ENCODE results near the gene FOXP1. TPM values are rescaled to one million over a fixed set of nuclear protein-coding genes. Genes with fewer than 3 reads are reported as not detected.

Gene FOXP1
- total RNA-seq, 2 donors from 2014 or later = 101 to 171 TPM

GRCh38 chr3:71397726-71398125 lies 185.8 kb downstream of the FOXP1 start:
- Mint-ChIP-seq H3K27ac (peak overlapping the region; percentile 7), H3K27me3 (no peaks in the 10 kb centered on the region), H3K36me3 (ENCODE audit: low read depth) (no peaks in the 10 kb centered on the region), H3K4me1 (peaks cover 42% of the 10 kb centered on the region), H3K4me3 (peak overlapping the region; percentile 62), H3K9me3 (no peaks in the 10 kb centered on the region)
- ATAC-seq (replicated peaks) = no peak

GRCh38 chr3:71397046-71397445 lies 186.5 kb downstream of the FOXP1 start:
- Mint-ChIP-seq H3K27me3 (no peaks in the 10 kb centered on the region), H3K36me3 (ENCODE audit: low read depth) (no peaks in the 10 kb centered on the region), H3K27ac (peak overlapping the region; percentile 7), H3K9me3 (no peaks in the 10 kb centered on the region), H3K4me1 (peaks cover 47% of the 10 kb centered on the region), H3K4me3 (peak overlapping the region; percentile 62)
- ATAC-seq (replicated peaks) = no peak

GRCh38 chr3:71395927-71396695 lies 187.4 kb downstream of the FOXP1 start:
- H3K4me3 Mint-ChIP-seq = peak overlapping the region; percentile 43
- H3K4me1 Mint-ChIP-seq = peaks cover 54% of the 10 kb centered on the region
- H3K9me3 Mint-ChIP-seq = no peaks in the 10 kb centered on the region
- H3K27me3 Mint-ChIP-seq = no peaks in the 10 kb centered on the region
- H3K36me3 Mint-ChIP-seq (ENCODE audit: low read depth) = peaks cover 7% of the 10 kb centered on the region
- no peak overlapping the region for H3K27ac Mint-ChIP-seq
- ATAC-seq (replicated peaks) = no peak

DNA sequence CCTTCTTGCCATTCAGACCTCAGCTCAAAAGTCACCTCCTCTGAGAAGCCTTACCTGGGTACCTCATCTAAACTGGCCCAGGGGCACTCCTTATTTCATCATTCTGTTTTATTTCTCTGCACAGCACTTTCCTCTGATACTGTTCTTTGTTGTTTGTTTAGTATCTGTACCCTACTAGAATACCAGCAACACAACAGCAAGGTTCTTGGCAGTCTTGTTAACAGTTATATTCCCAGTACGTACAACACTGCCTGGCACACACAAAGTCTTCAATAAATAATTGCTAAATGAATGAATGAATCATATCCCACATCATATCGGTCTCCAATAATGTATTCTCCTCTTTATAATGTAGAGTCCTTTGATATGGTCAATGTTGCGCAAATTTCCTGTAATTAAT lies 188.1 kb downstream of the FOXP1 start:
- H3K4me3 Mint-ChIP-seq = peak overlapping the region; percentile 43
- H3K27ac Mint-ChIP-seq = no peak overlapping the region
- H3K36me3 Mint-ChIP-seq (ENCODE audit: low read depth) = peaks cover 11% of the 10 kb centered on the region
- no peaks in the 10 kb centered on the region for H3K27me3 Mint-ChIP-seq
- ATAC-seq (replicated peaks) = no peak
- H3K9me3 Mint-ChIP-seq = no peaks in the 10 kb centered on the region
- peaks cover 60% of the 10 kb centered on the region for H3K4me1 Mint-ChIP-seq

GRCh38 chr3:71393745-71394144 lies 189.8 kb downstream of the FOXP1 start:
- peaks cover 53% of the 10 kb centered on the region for H3K4me1 Mint-ChIP-seq
- H3K27ac Mint-ChIP-seq = peak overlapping the region; percentile 58
- no peak overlapping the region for H3K4me3 Mint-ChIP-seq
- peaks cover 11% of the 10 kb centered on the region for H3K36me3 Mint-ChIP-seq (ENCODE audit: low read depth)
- ATAC-seq (replicated peaks) = no peak
- H3K27me3 Mint-ChIP-seq = no peaks in the 10 kb centered on the region
- no peaks in the 10 kb centered on the region for H3K9me3 Mint-ChIP-seq

GRCh38 chr3:71393093-71393492 lies 190.4 kb downstream of the FOXP1 start:
- Mint-ChIP-seq H3K36me3 (ENCODE audit: low read depth) (peaks cover 11% of the 10 kb centered on the region), H3K9me3 (no peaks in the 10 kb centered on the region), H3K4me1 (peaks cover 46% of the 10 kb centered on the region), H3K27me3 (no peaks in the 10 kb centered on the region), H3K4me3 (no peak overlapping the region), H3K27ac (peak overlapping the region; percentile 58)
- ATAC-seq (replicated peaks) = peak; percentile 79

DNA sequence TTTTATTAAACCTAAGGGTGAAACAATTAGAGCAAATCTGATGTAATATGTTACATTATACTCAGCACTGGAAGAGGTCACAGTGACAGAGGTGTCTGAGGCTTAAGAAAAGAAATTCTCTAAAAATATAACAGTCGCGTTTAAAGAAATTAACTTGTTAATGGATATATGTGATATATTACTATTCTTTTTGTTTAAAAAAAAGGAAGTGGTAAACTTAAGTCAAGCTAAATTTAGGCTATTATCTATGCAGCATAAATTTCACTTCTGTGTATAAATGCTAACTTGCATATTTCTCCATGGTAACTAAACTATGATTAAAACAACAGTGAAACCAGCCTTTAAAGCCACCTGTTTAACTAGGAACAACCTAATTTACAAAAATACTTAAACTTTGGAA lies 191.3 kb downstream of the FOXP1 start:
- H3K36me3 Mint-ChIP-seq (ENCODE audit: low read depth) = peaks cover 11% of the 10 kb centered on the region
- H3K4me3 Mint-ChIP-seq = peak overlapping the region; percentile 74
- H3K27ac Mint-ChIP-seq = peak overlapping the region; percentile 91
- no peaks in the 10 kb centered on the region for H3K9me3 Mint-ChIP-seq
- ATAC-seq (replicated peaks) = peak; percentile 57
- H3K27me3 Mint-ChIP-seq = no peaks in the 10 kb centered on the region
- peaks cover 39% of the 10 kb centered on the region for H3K4me1 Mint-ChIP-seq

DNA sequence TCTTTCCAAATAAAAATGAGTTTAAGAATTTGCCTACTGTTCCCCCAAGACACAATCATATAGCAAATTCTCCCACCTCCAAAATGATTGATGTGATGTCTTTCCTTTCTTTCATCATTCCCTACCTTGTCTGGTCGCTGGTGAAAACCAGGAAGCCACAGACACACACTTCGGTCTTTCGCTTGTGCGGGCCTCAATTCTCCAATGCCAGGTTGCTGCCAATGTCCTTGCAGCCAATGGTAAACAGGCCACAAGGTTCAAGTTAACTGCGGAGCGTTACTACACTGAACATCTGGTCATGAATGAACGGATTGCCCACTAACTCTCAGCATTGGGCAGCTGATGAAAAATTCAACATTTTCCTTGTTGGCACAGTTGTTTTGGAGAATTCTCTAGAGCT lies 192.2 kb downstream of the FOXP1 start:
- Mint-ChIP-seq H3K9me3 (no peaks in the 10 kb centered on the region), H3K36me3 (ENCODE audit: low read depth) (peaks cover 11% of the 10 kb centered on the region), H3K27me3 (no peaks in the 10 kb centered on the region), H3K4me1 (peaks cover 38% of the 10 kb centered on the region), H3K27ac (peak overlapping the region; percentile 91), H3K4me3 (peak overlapping the region; percentile 74)
- ATAC-seq (replicated peaks) = no peak

DNA sequence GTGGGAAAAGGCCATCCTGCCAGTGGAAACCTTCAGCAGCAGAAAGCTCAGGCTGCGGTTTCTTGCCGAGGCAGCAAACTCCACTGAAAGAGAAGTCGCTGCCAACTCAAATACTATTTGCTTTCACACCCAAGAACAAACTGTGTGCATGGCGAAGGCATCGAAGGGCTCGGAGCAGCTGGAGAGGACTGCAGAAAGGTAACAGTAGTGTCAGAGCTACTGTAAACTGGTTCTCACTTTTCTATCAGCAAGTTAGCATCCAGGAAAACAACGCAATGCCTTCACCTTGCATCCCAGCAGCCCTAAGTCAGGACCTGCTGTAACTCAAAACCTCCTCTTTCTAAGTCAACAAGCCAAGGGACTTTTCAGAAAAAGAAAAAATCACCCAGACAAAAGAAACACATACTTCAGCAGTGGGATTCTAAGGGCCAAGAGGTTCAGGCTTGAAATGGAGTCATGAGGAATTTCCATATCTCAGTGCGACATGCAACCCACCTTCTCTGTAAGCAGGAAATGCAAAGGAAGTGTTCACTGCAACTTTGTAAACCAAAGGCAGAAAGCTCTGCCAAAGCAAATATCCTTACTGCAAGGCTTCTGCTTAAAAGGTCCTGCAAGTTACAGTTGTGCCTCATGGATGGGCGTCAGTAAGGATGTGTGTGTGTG lies 193.5 kb downstream of the FOXP1 start:
- no peaks in the 10 kb centered on the region for H3K27me3 Mint-ChIP-seq
- peaks cover 11% of the 10 kb centered on the region for H3K36me3 Mint-ChIP-seq (ENCODE audit: low read depth)
- peak overlapping the region; percentile 91 for H3K27ac Mint-ChIP-seq
- no peaks in the 10 kb centered on the region for H3K9me3 Mint-ChIP-seq
- peak; percentile 30 for ATAC-seq (replicated peaks)
- H3K4me1 Mint-ChIP-seq = peaks cover 33% of the 10 kb centered on the region
- H3K4me3 Mint-ChIP-seq = peak overlapping the region; percentile 74

DNA sequence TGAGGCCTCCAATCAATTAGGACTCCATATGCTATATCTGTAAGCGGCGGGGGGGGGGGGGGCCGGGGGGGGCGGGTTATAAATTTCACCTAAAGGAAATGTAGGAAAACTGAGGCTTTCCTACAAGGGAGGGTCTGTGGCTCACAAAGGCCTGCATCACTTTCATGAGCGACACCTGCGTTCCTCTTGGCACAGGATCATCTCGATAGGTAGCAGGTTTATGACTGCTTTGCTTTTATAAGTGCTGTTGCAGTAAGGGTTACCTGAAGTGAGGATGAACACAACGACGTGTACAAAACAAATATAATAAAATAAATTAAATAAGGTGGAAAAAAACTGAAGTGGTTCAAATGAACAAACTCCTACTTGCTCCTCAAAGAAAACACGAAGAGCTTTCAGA lies 194.3 kb downstream of the FOXP1 start:
- Mint-ChIP-seq H3K9me3 (no peaks in the 10 kb centered on the region), H3K27me3 (no peaks in the 10 kb centered on the region), H3K27ac (no peak overlapping the region), H3K4me3 (no peak overlapping the region), H3K36me3 (ENCODE audit: low read depth) (peaks cover 11% of the 10 kb centered on the region), H3K4me1 (peaks cover 37% of the 10 kb centered on the region)
- ATAC-seq (replicated peaks) = no peak

- Mint-ChIP-seq H3K4me3 (no peak overlapping the region), H3K36me3 (ENCODE audit: low read depth) (peaks cover 11% of the 10 kb centered on the region), H3K27ac (no peak overlapping the region), H3K9me3 (no peaks in the 10 kb centered on the region), H3K27me3 (no peaks in the 10 kb centered on the region), H3K4me1 (peaks cover 34% of the 10 kb centered on the region)
- no peak for ATAC-seq (replicated peaks)
Measured at GRCh38 chr3:71388535-71389120, 194.9 kb downstream of the FOXP1 start.

GRCh38 chr3:71387586-71387985 lies 195.9 kb downstream of the FOXP1 start:
- H3K4me1 Mint-ChIP-seq = peaks cover 42% of the 10 kb centered on the region
- no peak for ATAC-seq (replicated peaks)
- H3K4me3 Mint-ChIP-seq = no peak overlapping the region
- H3K9me3 Mint-ChIP-seq = no peaks in the 10 kb centered on the region
- H3K36me3 Mint-ChIP-seq (ENCODE audit: low read depth) = peaks cover 11% of the 10 kb centered on the region
- no peak overlapping the region for H3K27ac Mint-ChIP-seq
- H3K27me3 Mint-ChIP-seq = no peaks in the 10 kb centered on the region

GRCh38 chr3:71384837-71385716 lies 198.5 kb downstream of the FOXP1 start:
- H3K9me3 Mint-ChIP-seq = no peaks in the 10 kb centered on the region
- no peaks in the 10 kb centered on the region for H3K27me3 Mint-ChIP-seq
- H3K4me3 Mint-ChIP-seq = peak overlapping the region; percentile 48
- H3K27ac Mint-ChIP-seq = peak overlapping the region; percentile 80
- no peak for ATAC-seq (replicated peaks)
- no peaks in the 10 kb centered on the region for H3K36me3 Mint-ChIP-seq (ENCODE audit: low read depth)
- H3K4me1 Mint-ChIP-seq = peaks cover 31% of the 10 kb centered on the region

DNA sequence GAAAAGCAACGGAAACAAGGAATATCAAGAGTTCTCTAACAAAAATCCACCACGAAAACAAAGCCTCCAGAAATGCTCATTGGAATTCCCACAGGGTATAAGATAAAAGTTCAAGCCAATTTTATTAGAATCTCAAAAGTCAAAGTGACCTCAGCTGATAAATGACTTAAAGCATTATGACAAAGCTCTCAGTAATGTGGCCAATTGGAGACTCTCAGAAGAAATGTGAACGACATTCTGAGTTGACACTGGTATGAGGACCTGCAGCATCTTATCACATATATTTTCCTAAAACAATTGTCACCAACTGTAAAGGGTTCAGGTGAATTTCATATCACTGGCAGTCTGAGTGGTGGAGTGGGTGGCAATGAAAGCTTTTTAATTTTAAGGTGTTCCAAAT lies 199.1 kb downstream of the FOXP1 start:
- H3K9me3 Mint-ChIP-seq = no peaks in the 10 kb centered on the region
- peak; percentile 24 for ATAC-seq (replicated peaks)
- peaks cover 34% of the 10 kb centered on the region for H3K4me1 Mint-ChIP-seq
- no peaks in the 10 kb centered on the region for H3K36me3 Mint-ChIP-seq (ENCODE audit: low read depth)
- peak overlapping the region; percentile 48 for H3K4me3 Mint-ChIP-seq
- peak overlapping the region; percentile 80 for H3K27ac Mint-ChIP-seq
- H3K27me3 Mint-ChIP-seq = no peaks in the 10 kb centered on the region

Data from activated T-helper 17 cell treated with anti-CD3 and anti-CD28 coated beads, Interleukin-2, amount 50 U/mL, for 72 hours (primary cell).